Measurements from ENCODE around the gene JMJD6. TPM values are rescaled to one million over a fixed set of nuclear protein-coding genes. Genes with fewer than 3 reads are reported as not detected.
A peak's percentile ranks its signal among the peaks of the same experiment; 100 is the strongest.

The JMJD6 gene
- total and polyA plus RNA-seq, 9 of the 15 experiments (the other 6 are each of a cell fraction or from before 2014, with no cell fraction given) = 2.5 to 52.3 (median 36.3) TPM

DNA sequence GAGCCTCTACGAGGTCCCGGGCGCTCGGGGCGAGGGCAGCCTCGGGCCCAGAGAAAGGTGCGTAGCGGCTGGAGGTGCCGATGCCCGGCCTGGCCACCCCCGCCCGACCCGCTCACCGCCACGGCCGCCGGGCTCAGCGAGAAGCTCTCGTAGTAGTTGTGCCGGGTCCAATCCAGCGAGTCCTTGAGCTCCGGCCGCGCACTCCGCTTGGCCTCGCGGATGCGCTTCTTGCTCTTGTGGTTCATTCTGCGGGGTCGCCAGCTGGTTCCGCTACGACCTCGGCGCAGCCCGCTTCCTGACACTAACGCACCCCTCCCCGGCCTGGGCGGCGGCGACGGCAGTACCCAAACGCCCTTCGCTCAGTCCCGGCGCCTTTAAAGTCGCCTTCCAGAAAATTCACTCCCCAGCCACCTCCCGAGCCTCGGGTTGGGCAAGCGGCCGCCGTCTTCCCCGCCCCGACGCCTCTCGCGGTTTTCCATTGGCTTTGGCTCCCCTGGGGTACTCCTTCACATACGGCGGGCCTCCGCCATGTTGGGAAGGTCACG lies at the start of gene JMJD6 (continued):
- TF ChIP-seq NR2C2 (CRISPR knock-in tag; IDR thresholded peaks at IDR 0.05) (no peak), NR2C2 (tag; IDR thresholded peaks at IDR 0.05) (peak; percentile 90), NONO (IDR thresholded peaks at IDR 0.05; ENCODE audit: low read depth in 2 of 2, low read length in 1 of 2) (no peak; a peak in 1 of 4 replicates), BHLHE40 (IDR thresholded peaks at IDR 0.05; ENCODE audit: low read length) (no peak), DMBX1 (CRISPR knock-in tag; IDR thresholded peaks at IDR 0.05; ENCODE audit: borderline replicate concordance) (no peak), TEAD4 (IDR thresholded peaks at IDR 0.05; ENCODE audit: low read length) (no peak), TEAD4 (CRISPR knock-in tag; IDR thresholded peaks at IDR 0.05; ENCODE audit: borderline replicate concordance) (0 out of 2 replicates have a peak, but pooled peaks have one; percentile 49), RBM25 (IDR thresholded peaks at IDR 0.05; ENCODE audit: low read depth, low read length, severe bottlenecking) (peak; percentile 28), RNF2 (IDR thresholded peaks at IDR 0.05) (0 out of 2 replicates have a peak, but pooled peaks have one; percentile 0), NR4A1 (CRISPR knock-in tag; IDR thresholded peaks at IDR 0.05) (no peak), NR4A1 (tag; IDR thresholded peaks at IDR 0.05) (no peak), TBP (optimal IDR thresholded peaks at IDR 0.05; ENCODE audit: low read depth, low read length) (no peak), HLTF (IDR thresholded peaks at IDR 0.05) (no peak), SRSF3 (IDR thresholded peaks at IDR 0.05; ENCODE audit: insufficient read depth, low read length) (0 out of 2 replicates have a peak, but pooled peaks have one; percentile 63), CREB1 (IDR thresholded peaks at IDR 0.05) (peak; percentile 91), CREB1 (CRISPR knock-in tag; IDR thresholded peaks at IDR 0.05) (peak; percentile 47; the same call in 1 of the 2 replicates), ZKSCAN1 (IDR thresholded peaks at IDR 0.05; ENCODE audit: low read depth, low read length) (no peak), SOX6 (IDR thresholded peaks at IDR 0.05) (no peak; the same call in 1 of the 2 replicates)
- TF ChIP-seq, protein P1, sequence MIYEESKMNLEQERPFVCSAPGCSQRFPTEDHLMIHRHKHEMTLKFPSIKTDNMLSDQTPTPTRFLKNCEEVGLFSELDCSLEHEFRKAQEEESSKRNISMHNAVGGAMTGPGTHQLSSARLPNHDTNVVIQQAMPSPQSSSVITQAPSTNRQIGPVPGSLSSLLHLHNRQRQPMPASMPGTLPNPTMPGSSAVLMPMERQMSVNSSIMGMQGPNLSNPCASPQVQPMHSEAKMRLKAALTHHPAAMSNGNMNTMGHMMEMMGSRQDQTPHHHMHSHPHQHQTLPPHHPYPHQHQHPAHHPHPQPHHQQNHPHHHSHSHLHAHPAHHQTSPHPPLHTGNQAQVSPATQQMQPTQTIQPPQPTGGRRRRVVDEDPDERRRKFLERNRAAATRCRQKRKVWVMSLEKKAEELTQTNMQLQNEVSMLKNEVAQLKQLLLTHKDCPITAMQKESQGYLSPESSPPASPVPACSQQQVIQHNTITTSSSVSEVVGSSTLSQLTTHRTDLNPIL (CRISPR knock-in tag; IDR thresholded peaks at IDR 0.05) = no peak
- TF ChIP-seq, protein P2, sequence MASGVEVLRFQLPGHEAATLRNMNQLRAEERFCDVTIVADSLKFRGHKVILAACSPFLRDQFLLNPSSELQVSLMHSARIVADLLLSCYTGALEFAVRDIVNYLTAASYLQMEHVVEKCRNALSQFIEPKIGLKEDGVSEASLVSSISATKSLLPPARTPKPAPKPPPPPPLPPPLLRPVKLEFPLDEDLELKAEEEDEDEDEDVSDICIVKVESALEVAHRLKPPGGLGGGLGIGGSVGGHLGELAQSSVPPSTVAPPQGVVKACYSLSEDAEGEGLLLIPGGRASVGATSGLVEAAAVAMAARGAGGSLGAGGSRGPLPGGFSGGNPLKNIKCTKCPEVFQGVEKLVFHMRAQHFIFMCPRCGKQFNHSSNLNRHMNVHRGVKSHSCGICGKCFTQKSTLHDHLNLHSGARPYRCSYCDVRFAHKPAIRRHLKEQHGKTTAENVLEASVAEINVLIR (CRISPR knock-in tag; IDR thresholded peaks at IDR 0.05) = peak; percentile 94
- TF ChIP-seq, protein P3, sequence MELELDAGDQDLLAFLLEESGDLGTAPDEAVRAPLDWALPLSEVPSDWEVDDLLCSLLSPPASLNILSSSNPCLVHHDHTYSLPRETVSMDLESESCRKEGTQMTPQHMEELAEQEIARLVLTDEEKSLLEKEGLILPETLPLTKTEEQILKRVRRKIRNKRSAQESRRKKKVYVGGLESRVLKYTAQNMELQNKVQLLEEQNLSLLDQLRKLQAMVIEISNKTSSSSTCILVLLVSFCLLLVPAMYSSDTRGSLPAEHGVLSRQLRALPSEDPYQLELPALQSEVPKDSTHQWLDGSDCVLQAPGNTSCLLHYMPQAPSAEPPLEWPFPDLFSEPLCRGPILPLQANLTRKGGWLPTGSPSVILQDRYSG (tag; conservative IDR thresholded peaks at IDR 0.05; ENCODE audit: low read depth) = no peak
- TF ChIP-seq, protein P4, sequence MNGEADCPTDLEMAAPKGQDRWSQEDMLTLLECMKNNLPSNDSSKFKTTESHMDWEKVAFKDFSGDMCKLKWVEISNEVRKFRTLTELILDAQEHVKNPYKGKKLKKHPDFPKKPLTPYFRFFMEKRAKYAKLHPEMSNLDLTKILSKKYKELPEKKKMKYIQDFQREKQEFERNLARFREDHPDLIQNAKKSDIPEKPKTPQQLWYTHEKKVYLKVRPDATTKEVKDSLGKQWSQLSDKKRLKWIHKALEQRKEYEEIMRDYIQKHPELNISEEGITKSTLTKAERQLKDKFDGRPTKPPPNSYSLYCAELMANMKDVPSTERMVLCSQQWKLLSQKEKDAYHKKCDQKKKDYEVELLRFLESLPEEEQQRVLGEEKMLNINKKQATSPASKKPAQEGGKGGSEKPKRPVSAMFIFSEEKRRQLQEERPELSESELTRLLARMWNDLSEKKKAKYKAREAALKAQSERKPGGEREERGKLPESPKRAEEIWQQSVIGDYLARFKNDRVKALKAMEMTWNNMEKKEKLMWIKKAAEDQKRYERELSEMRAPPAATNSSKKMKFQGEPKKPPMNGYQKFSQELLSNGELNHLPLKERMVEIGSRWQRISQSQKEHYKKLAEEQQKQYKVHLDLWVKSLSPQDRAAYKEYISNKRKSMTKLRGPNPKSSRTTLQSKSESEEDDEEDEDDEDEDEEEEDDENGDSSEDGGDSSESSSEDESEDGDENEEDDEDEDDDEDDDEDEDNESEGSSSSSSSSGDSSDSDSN (IDR thresholded peaks at IDR 0.05; ENCODE audit: borderline replicate concordance in 1 of 2, low read depth in 2 of 2, low read length in 2 of 2) = no peak
- TF ChIP-seq, protein P5, sequence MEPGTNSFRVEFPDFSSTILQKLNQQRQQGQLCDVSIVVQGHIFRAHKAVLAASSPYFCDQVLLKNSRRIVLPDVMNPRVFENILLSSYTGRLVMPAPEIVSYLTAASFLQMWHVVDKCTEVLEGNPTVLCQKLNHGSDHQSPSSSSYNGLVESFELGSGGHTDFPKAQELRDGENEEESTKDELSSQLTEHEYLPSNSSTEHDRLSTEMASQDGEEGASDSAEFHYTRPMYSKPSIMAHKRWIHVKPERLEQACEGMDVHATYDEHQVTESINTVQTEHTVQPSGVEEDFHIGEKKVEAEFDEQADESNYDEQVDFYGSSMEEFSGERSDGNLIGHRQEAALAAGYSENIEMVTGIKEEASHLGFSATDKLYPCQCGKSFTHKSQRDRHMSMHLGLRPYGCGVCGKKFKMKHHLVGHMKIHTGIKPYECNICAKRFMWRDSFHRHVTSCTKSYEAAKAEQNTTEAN (CRISPR knock-in tag; IDR thresholded peaks at IDR 0.05) = no peak
